GM12891 (cell line): ENCODE data around the gene SPG11.

ENCODE experiments used
- DNase-seq: peaks from one replicate; pipeline ENCODE4 v3.0.0; 2011; ENCODE audit warnings: low spot score; ENCODE audit not compliant: insufficient read length
- FAIRE-seq: peaks from 2 replicates; lab custom pipeline; 2011; peaks lifted over from hg19 to GRCh38; lab: Jason Lieb, UNC
- PAX5 ChIP-seq: IDR thresholded peaks from 2 replicates; pipeline ENCODE4 v1.6.1; 2011; ENCODE audit warnings: low read length, moderate library complexity, mild to moderate bottlenecking; ENCODE audit not compliant: insufficient read depth, severe bottlenecking
- POLR2A ChIP-seq: IDR thresholded peaks from 2 replicates; pipeline ENCODE4 v1.6.1; 2011; ENCODE audit warnings: low read depth, low read length, control low read depth
- POLR2AphosphoS5 ChIP-seq: IDR thresholded peaks from 2 replicates; pipeline ENCODE4 v1.6.1; 2011; ENCODE audit warnings: low read depth, low read length, control low read depth
- POU2F2 ChIP-seq: IDR thresholded peaks from 2 replicates; pipeline ENCODE4 v1.6.1; 2011; ENCODE audit warnings: low read depth, mild to moderate bottlenecking, control low read depth, low read length, moderate library complexity
- SPI1 ChIP-seq: IDR thresholded peaks from 2 replicates; pipeline ENCODE4 v1.6.1; 2011; ENCODE audit warnings: low read depth, low read length, control low read depth
- TAF1 ChIP-seq: IDR thresholded peaks from 2 replicates; pipeline ENCODE4 v1.6.1; 2011; ENCODE audit warnings: low read depth, low read length, control low read depth

The SPG11 gene

GRCh38 chr15:44593042-44593736 is 70.3 kb downstream of the SPG11 start:
- DNase-seq (no peak), FAIRE-seq (no peak)
- TF ChIP-seq TAF1 (no peak), PAX5 (no peak), POLR2A (no peak), POLR2AphosphoS5 (no peak), SPI1 (no peak)

- TF ChIP-seq POLR2AphosphoS5 (no peak), SPI1 (no peak), PAX5 (no peak), POU2F2 (no peak), TAF1 (no peak), POLR2A (no peak)
- FAIRE-seq (no peak), DNase-seq (no peak)
These were observed 72.1 kb downstream of the SPG11 start for GRCh38 chr15:44591326-44591725.

GRCh38 chr15:44588541-44588940 is 74.9 kb downstream of the SPG11 start:
- TF ChIP-seq SPI1 (no peak), TAF1 (no peak), POLR2A (no peak), POLR2AphosphoS5 (no peak), PAX5 (no peak), POU2F2 (no peak)
- DNase-seq, result no peak
- FAIRE-seq, result no peak

GRCh38 chr15:44585633-44586032 is 77.8 kb downstream of the SPG11 start:
- FAIRE-seq, result no peak
- TF ChIP-seq PAX5, result no peak
- no peak for TF ChIP-seq POLR2A
- no peak for TF ChIP-seq TAF1
- TF ChIP-seq POLR2AphosphoS5, result no peak
- TF ChIP-seq POU2F2, result no peak
- no peak for TF ChIP-seq SPI1
- DNase-seq, result no peak

GRCh38 chr15:44584162-44584749 is 79.2 kb downstream of the SPG11 start:
- TF ChIP-seq SPI1, result no peak
- no peak for TF ChIP-seq POLR2AphosphoS5
- TF ChIP-seq POLR2A, result no peak
- DNase-seq (no peak), FAIRE-seq (peak; percentile 55)

- FAIRE-seq (no peak), DNase-seq (no peak)
- TF ChIP-seq POLR2AphosphoS5, result no peak
- TF ChIP-seq POU2F2, result no peak
- no peak for TF ChIP-seq SPI1
- TF ChIP-seq TAF1, result no peak
- no peak for TF ChIP-seq PAX5
These were observed 83.4 kb downstream of the SPG11 start for GRCh38 chr15:44580105-44580504.

GRCh38 chr15:44574734-44575133 is 88.7 kb downstream of the SPG11 start:
- DNase-seq (no peak), FAIRE-seq (no peak)

GRCh38 chr15:44573386-44573785 is 90.1 kb downstream of the SPG11 start:
- FAIRE-seq (no peak), DNase-seq (no peak)
- TF ChIP-seq POLR2A (no peak), PAX5 (no peak), TAF1 (no peak), POU2F2 (no peak), SPI1 (no peak), POLR2AphosphoS5 (no peak)

More at GRCh38 chr15:44574734-44575133, 88.7 kb downstream of the SPG11 start:
- no peak for TF ChIP-seq POU2F2
- TF ChIP-seq PAX5, result no peak
- no peak for TF ChIP-seq POLR2AphosphoS5
- TF ChIP-seq POLR2A, result no peak
- TF ChIP-seq TAF1, result no peak
- no peak for TF ChIP-seq SPI1

- FAIRE-seq (no peak), DNase-seq (no peak)
- TF ChIP-seq PAX5, result no peak
- TF ChIP-seq SPI1, result no peak
- no peak for TF ChIP-seq POU2F2
- TF ChIP-seq POLR2A, result no peak
- no peak; the same call in 1 of the 2 replicates for TF ChIP-seq POLR2AphosphoS5
- TF ChIP-seq TAF1, result no peak
These were observed 93.1 kb downstream of the SPG11 start for GRCh38 chr15:44570361-44570760.

GRCh38 chr15:44569316-44569715 is 94.1 kb downstream of the SPG11 start:
- no peak for DNase-seq
- no peak for TF ChIP-seq POU2F2
- TF ChIP-seq POLR2AphosphoS5, result no peak
- no peak for TF ChIP-seq PAX5
- no peak for TF ChIP-seq POLR2A
- no peak for TF ChIP-seq TAF1
- TF ChIP-seq SPI1, result no peak
- FAIRE-seq, result no peak

GRCh38 chr15:44568338-44568737 is 95.1 kb downstream of the SPG11 start:
- FAIRE-seq (no peak), DNase-seq (no peak)
- TF ChIP-seq PAX5, result no peak
- TF ChIP-seq TAF1, result no peak
- TF ChIP-seq POLR2A, result no peak
- no peak for TF ChIP-seq POLR2AphosphoS5
- no peak for TF ChIP-seq POU2F2
- TF ChIP-seq SPI1, result no peak
